H1 (cell line): ENCODE results near the gene ASPG. TPM values are rescaled to one million over a fixed set of nuclear protein-coding genes. Genes with fewer than 3 reads are reported as not detected.
A peak's percentile ranks its signal among the peaks of the same experiment; 100 is the strongest.

Source experiments
- CTCF ChIA-PET: fragments of 300-600 bp; sonication (Branson Sonifier 250); formaldehyde crosslinking; loops from one replicate; lab custom pipeline; 2021; ENCODE audit not compliant: partially characterized antibody; lab: Charles Lee
- POLR2A ChIA-PET: fragments of 300-600 bp; sonication (Branson Sonifier 250); formaldehyde crosslinking; loops from one replicate; lab custom pipeline; 2021; ENCODE audit warnings: inconsistent platforms; ENCODE audit not compliant: partially characterized antibody; lab: Charles Lee
- DNase-seq, 2 experiments: peaks; one replicate each; pipeline versions ENCODE4 v3.0.0 to v3.0.0-alpha.2; 2010 to 2022; ENCODE audit warnings: low spot score in 2 of 2, low read depth in 1 of 2, mixed read lengths in 1 of 2
- FAIRE-seq: peaks from 2 replicates; lab custom pipeline; 2011; peaks lifted over from hg19 to GRCh38; lab: Jason Lieb, UNC
- H2AFZ ChIP-seq: 2 replicates; pipeline ENCODE4 v1.8.1; 2012; ENCODE audit warnings: low read length, inconsistent platforms
- H2AK5ac ChIP-seq: 2 replicates; pipeline ENCODE4 v1.6.1; 2013; ENCODE audit warnings: low read depth, low read length
- H2BK120ac ChIP-seq: replicated peaks from 2 replicates; pipeline ENCODE3; 2013; ENCODE audit warnings: low read depth, low read length, inconsistent platforms
- H2BK12ac ChIP-seq: 2 replicates; pipeline ENCODE4 v1.6.1; 2013; ENCODE audit warnings: low read depth, low read length
- H2BK15ac ChIP-seq: 2 replicates; pipeline ENCODE4 v1.6.1; 2013; ENCODE audit warnings: low read length
- H2BK20ac ChIP-seq: 2 replicates; pipeline ENCODE4 v1.6.1; 2013; ENCODE audit warnings: low read length
- H2BK5ac ChIP-seq: 2 replicates; pipeline ENCODE4 v1.6.1; 2013; ENCODE audit warnings: low read depth, low read length
- H3K14ac ChIP-seq: 2 replicates; pipeline ENCODE4 v1.6.1; 2013; ENCODE audit warnings: inconsistent platforms; ENCODE audit not compliant: insufficient read length
- H3K18ac ChIP-seq: 2 replicates; pipeline ENCODE4 v1.6.1; 2013; ENCODE audit warnings: low read length; ENCODE audit errors: extremely low read depth
- H3K23ac ChIP-seq: 2 replicates; pipeline ENCODE4 v1.6.1; 2013; ENCODE audit warnings: inconsistent platforms; ENCODE audit not compliant: insufficient read length
- H3K23me2 ChIP-seq: 2 replicates; pipeline ENCODE4 v1.6.1; 2013; ENCODE audit warnings: low read depth, low read length
- H3K27ac ChIP-seq: 2 replicates; pipeline ENCODE4 v1.6.1; 2011; ENCODE audit warnings: low read depth, low read length, inconsistent platforms
- H3K27me3 ChIP-seq, 4 experiments: replicated peaks in 1 of 4; 1 replicate in 1 of 4; 2 replicates in 3 of 4; pipeline versions ENCODE4 v1.6.1 to v1.8.1; 2011 to 2013; ENCODE audit warnings: low read length in 3 of 4, mild to moderate bottlenecking in 3 of 4, inconsistent platforms in 2 of 4, mixed read lengths in 2 of 4, moderate library complexity in 1 of 4; ENCODE audit not compliant: control insufficient read depth in 3 of 4, insufficient read depth in 3 of 4; ENCODE audit errors: extremely low read depth in 1 of 4
- H3K36me3 ChIP-seq, 4 experiments: 2 replicates each; pipeline versions ENCODE4 v1.6.1 to v1.8.1; 2011 to 2013; ENCODE audit warnings: mild to moderate bottlenecking in 4 of 4, low read length in 3 of 4, moderate library complexity in 2 of 4, control low read depth in 1 of 4, inconsistent platforms in 1 of 4; ENCODE audit not compliant: insufficient read depth in 4 of 4, control insufficient read depth in 2 of 4
- H3K4ac ChIP-seq: replicated peaks from 2 replicates; pipeline ENCODE3; 2013; ENCODE audit warnings: low read length, low read depth, mixed read lengths, inconsistent platforms; ENCODE audit not compliant: insufficient read length
- H3K4me1 ChIP-seq, 4 experiments: replicated peaks in 1 of 4; 1 replicate in 1 of 4; 2 replicates in 3 of 4; pipeline versions ENCODE4 v1.6.1 to v1.8.1; 2011 to 2013; ENCODE audit warnings: low read length in 3 of 4, inconsistent platforms in 2 of 4, mixed read lengths in 1 of 4; ENCODE audit not compliant: insufficient read depth in 4 of 4, control insufficient read depth in 3 of 4
- H3K4me2 ChIP-seq, 2 experiments: 2 replicates each; pipeline versions ENCODE4 v1.6.1 to v1.8.1; 2011 to 2013; ENCODE audit warnings: low read depth in 2 of 2, low read length in 2 of 2, control low read depth in 1 of 2, inconsistent platforms in 1 of 2, mild to moderate bottlenecking in 1 of 2; ENCODE audit not compliant: insufficient read depth in 1 of 2
- H3K4me3 ChIP-seq, 4 experiments: fragments of 200-600, 300-600 bp in 1 of 4; sonication (generic), shearing (Covaris generic), sonication (Bioruptor Twin) in 1 of 4; 2 replicates each; pipeline versions ENCODE4 v1.5.1 to v1.8.1; 2011 to 2016; ENCODE audit warnings: low read length in 4 of 4, low read depth in 3 of 4, control low read depth in 2 of 4, inconsistent platforms in 2 of 4, mild to moderate bottlenecking in 2 of 4, mixed read lengths in 1 of 4, moderate library complexity in 1 of 4; ENCODE audit not compliant: insufficient read depth in 2 of 4; ENCODE audit errors: extremely low read depth in 1 of 4
- H3K56ac ChIP-seq: replicated peaks from 2 replicates; pipeline ENCODE3; 2013; ENCODE audit warnings: low read depth, mild to moderate bottlenecking, mixed read lengths, low read length, inconsistent platforms; ENCODE audit not compliant: insufficient read length
- H3K79me1 ChIP-seq: 2 replicates; pipeline ENCODE4 v1.6.1; 2013; ENCODE audit warnings: low read depth, low read length, control low read depth
- H3K79me2 ChIP-seq, 2 experiments: 2 replicates each; pipeline versions ENCODE4 v1.6.1 to v1.8.1; 2012 to 2013; ENCODE audit warnings: low read length in 2 of 2, mild to moderate bottlenecking in 2 of 2, inconsistent platforms in 1 of 2; ENCODE audit not compliant: insufficient read depth in 2 of 2, control insufficient read depth in 1 of 2
- H3K9ac ChIP-seq, 4 experiments: replicated peaks in 1 of 4; 1 replicate in 1 of 4; 2 replicates in 3 of 4; pipeline versions ENCODE4 v1.6.1 to v1.8.1; 2011 to 2013; ENCODE audit warnings: low read depth in 3 of 4, low read length in 3 of 4, control low read depth in 2 of 4, mild to moderate bottlenecking in 2 of 4, moderate library complexity in 2 of 4, inconsistent platforms in 1 of 4; ENCODE audit errors: extremely low read depth in 1 of 4
- H3K9me3 ChIP-seq, 2 experiments: 2 replicates each; pipeline versions ENCODE4 v1.6.1 to v1.8.1; 2012 to 2013; ENCODE audit warnings: mild to moderate bottlenecking in 2 of 2, moderate library complexity in 2 of 2, control low read depth in 1 of 2, inconsistent platforms in 1 of 2, low read depth in 1 of 2, low read length in 1 of 2, mixed read lengths in 1 of 2; ENCODE audit not compliant: insufficient read depth in 2 of 2
- H4K20me1 ChIP-seq, 2 experiments: replicated peaks in 1 of 2; 2 replicates each; pipeline versions ENCODE3 to v1.8.1; 2011 to 2013; ENCODE audit warnings: inconsistent platforms in 2 of 2, low read length in 2 of 2, mild to moderate bottlenecking in 1 of 2; ENCODE audit not compliant: insufficient read depth in 2 of 2, control insufficient read depth in 1 of 2
- H4K5ac ChIP-seq: 2 replicates; pipeline ENCODE4 v1.6.1; 2013; ENCODE audit warnings: low read length, low read depth, mixed read lengths, inconsistent platforms; ENCODE audit not compliant: insufficient read length
- H4K8ac ChIP-seq: 2 replicates; pipeline ENCODE4 v1.8.0; 2013; ENCODE audit warnings: mild to moderate bottlenecking, moderate library complexity, low read length, inconsistent platforms; ENCODE audit not compliant: insufficient read depth; ENCODE audit errors: extremely low read depth
- H4K91ac ChIP-seq: replicated peaks from 2 replicates; pipeline ENCODE3; 2013; ENCODE audit warnings: low read length, mixed read lengths, inconsistent platforms; ENCODE audit not compliant: insufficient read length
- BACH1 ChIP-seq: IDR thresholded peaks from 2 replicates; pipeline ENCODE4 v1.6.1; 2012; ENCODE audit warnings: low read length, improper control_type of control experiment
- BRCA1 ChIP-seq: IDR thresholded peaks from 2 replicates; pipeline ENCODE4 v1.6.1; 2012; ENCODE audit warnings: low read depth, low read length, improper control_type of control experiment
- CTBP2 ChIP-seq: IDR thresholded peaks from 2 replicates; pipeline ENCODE4 v1.7.0; 2011; ENCODE audit warnings: borderline replicate concordance, mild to moderate bottlenecking, moderate library complexity, mixed read lengths, low read length; ENCODE audit not compliant: insufficient read depth, insufficient read length
- EZH2 ChIP-seq: fragments of 200-600 bp; sonication (generic); IDR thresholded peaks from 2 replicates; pipeline ENCODE4 v1.7.1; 2012; ENCODE audit warnings: low read depth, mild to moderate bottlenecking, moderate library complexity, low read length, inconsistent platforms; ENCODE audit not compliant: severe bottlenecking
- GABPA ChIP-seq: IDR thresholded peaks from 2 replicates; pipeline ENCODE4 v1.6.1; 2011; ENCODE audit warnings: mild to moderate bottlenecking, low read length, moderate library complexity, borderline replicate concordance; ENCODE audit not compliant: insufficient read depth
- POLR2A ChIP-seq, 2 experiments: IDR thresholded peaks; 1 replicate in 1 of 2; 2 replicates in 1 of 2; pipeline ENCODE4 v1.6.1; 2011; ENCODE audit warnings: low read depth in 2 of 2, low read length in 2 of 2, mild to moderate bottlenecking in 2 of 2; ENCODE audit errors: control extremely low read depth in 1 of 2
- POLR2AphosphoS5 ChIP-seq: IDR thresholded peaks from 2 replicates; pipeline ENCODE4 v1.6.1; 2011; ENCODE audit warnings: low read depth, low read length
- POU5F1 ChIP-seq: IDR thresholded peaks from 2 replicates; pipeline ENCODE4 v1.6.1; 2011; ENCODE audit warnings: low read depth, mild to moderate bottlenecking, low read length, moderate library complexity
- RAD21 ChIP-seq, 2 experiments: IDR thresholded peaks in 1 of 2; conservative IDR thresholded peaks in 1 of 2; 2 replicates each; pipeline ENCODE4 v1.6.1; 2011; ENCODE audit warnings: low read depth in 2 of 2, low read length in 2 of 2, improper control_type of control experiment in 1 of 2, inconsistent platforms in 1 of 2, mild to moderate bottlenecking in 1 of 2, moderate library complexity in 1 of 2
- SRF ChIP-seq: IDR thresholded peaks from 2 replicates; pipeline ENCODE4 v1.6.1; 2011; ENCODE audit warnings: mild to moderate bottlenecking, low read depth, low read length, moderate library complexity
- WGBS, 2 experiments: shearing (Covaris generic) in 1 of 2; methylation state at CpG; one replicate each; pipeline versions ENCODE4 v1.1.6 to v1.1.7; 2013 to 2015; ENCODE audit warnings: low lambda C conversion rate in 2 of 2, mixed read lengths in 2 of 2, inconsistent platforms in 1 of 2, low coverage in 1 of 2, missing lambda C conversion rate in 1 of 2; ENCODE audit not compliant: insufficient replicate concordance in 2 of 2, insufficient coverage in 1 of 2, insufficient read length in 1 of 2; ENCODE audit errors: extremely low coverage in 1 of 2, missing lambda C conversion rate in 1 of 2; 5-methylcytosine and 5-hydroxymethylcytosine counted together
- polyA plus RNA-seq, 7 experiments: library from polyadenylated mRNA; depleted of rRNA in 3 of 7; stranded (reverse) in 5 of 7; unstranded in 2 of 7; fragments of >200 nt in 5 of 7; fragments of 200-250 nt in 2 of 7; gene quantifications; 1 replicate in 5 of 7; 2 replicates in 1 of 7; 4 replicates in 1 of 7; pipeline versions ENCODE4 v1.2.1 to v1.2.3, GENCODE V29; 2011 to 2013; ENCODE audit warnings: missing spikeins in 2 of 7, mixed read lengths in 2 of 7
- total RNA-seq: library from RNA; stranded (reverse); fragmentation: NEBNext Ultra II Directional; extraction: Animal tissue kit (Norgen Biotek cat#: 25700); gene quantifications from 2 replicates; pipeline ENCODE4 v1.2.1, GENCODE V29; 2021
- TF ChIP-seq, protein P1 (sequence below), 3 experiments: IDR thresholded peaks; 1 replicate in 2 of 3; 2 replicates in 1 of 3; pipeline versions ENCODE4 v1.5.1 to v1.6.1; 2011; ENCODE audit warnings: low read length in 3 of 3, mild to moderate bottlenecking in 3 of 3, inconsistent platforms in 2 of 3, low read depth in 1 of 3, moderate library complexity in 1 of 3; ENCODE audit not compliant: insufficient read depth in 1 of 3; ENCODE audit errors: control extremely low read depth in 1 of 3

Gene ASPG
- total and polyA plus RNA-seq, 2 of the 8 experiments (the other 6 are each of a cell fraction or from before 2014, with no cell fraction given), result 0.34 to 0.59 TPM

DNA sequence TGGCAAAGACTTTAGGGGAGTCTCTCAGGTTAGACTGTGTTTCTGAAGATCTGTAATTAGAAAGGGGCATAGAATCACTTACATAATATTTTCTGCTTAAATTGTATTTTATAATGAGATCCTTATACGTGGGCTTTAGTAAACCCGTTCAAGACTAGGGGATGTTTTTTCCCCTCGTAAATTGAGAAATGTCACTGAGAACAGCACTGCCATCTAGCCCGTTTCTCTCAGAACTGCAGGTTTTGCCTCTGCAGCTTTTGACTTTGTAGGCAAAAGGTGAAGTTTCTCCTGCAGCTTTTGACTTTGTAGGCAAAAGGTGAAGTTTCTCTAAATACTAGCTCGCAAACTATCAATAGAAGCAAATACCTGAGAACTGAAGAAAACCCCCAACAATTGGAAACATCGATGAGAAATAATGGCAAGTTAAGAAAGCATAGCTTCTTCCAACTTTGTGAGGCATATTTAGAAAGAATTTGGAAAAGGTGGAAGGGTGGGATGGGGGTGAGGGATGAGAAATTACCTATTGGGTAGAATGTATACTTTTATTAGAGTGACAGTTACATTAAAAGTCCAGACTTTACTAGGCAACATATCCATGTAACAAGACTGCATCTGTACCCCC, 9.9 kb upstream of the ASPG start:
- Histone ChIP-seq H3K4me3 (no peak overlapping the region), H3K27ac (no peak overlapping the region), H3K4me1 (no peaks in the 10 kb centered on the region), H3K36me3 (no peaks in the 10 kb centered on the region), H4K8ac (no peak overlapping the region), H2BK120ac (no peak overlapping the region), H2BK5ac (no peak overlapping the region), H3K79me1 (no peaks in the 10 kb centered on the region), H3K18ac (no peak overlapping the region), H4K20me1 (no peaks in the 10 kb centered on the region), H2BK15ac (no peak overlapping the region), H3K23me2 (no peaks in the 10 kb centered on the region), H3K9me3 (peaks cover 7 to 8% of the 10 kb centered on the region in 2 experiments), H4K5ac (no peak overlapping the region), H2BK20ac (no peak overlapping the region), H3K4me2 (no peak overlapping the region), H3K23ac (no peak overlapping the region), H3K56ac (no peak overlapping the region), H3K27me3 (no peaks in the 10 kb centered on the region), H2AK5ac (no peak overlapping the region), H2AFZ (no peak overlapping the region), H3K79me2 (no peaks in the 10 kb centered on the region), H3K4ac (no peak overlapping the region), H2BK12ac (no peak overlapping the region), H3K14ac (no peak overlapping the region), H3K9ac (no peak overlapping the region), H4K91ac (no peak overlapping the region)
- CTCF ChIA-PET, result interaction anchor here (0.6 to 4.6 kb wide), 25 partner anchors 9 to 520 kb away, joined by 3 to 62 read pairs (median 3); partner anchors contain the start of gene ASPG
- FAIRE-seq (peak; percentile 90), DNase-seq (no peak)
- 53% methylated on average over 6 of the region's 6 CpGs; no CpG with 5 or more reads in 1 of the 2 experiments for WGBS, 2 experiments
- POLR2A ChIA-PET, result no interaction called here
- TF ChIP-seq CTBP2 (no peak), RAD21 (IDR thresholded peaks at IDR 0.05 in 1 of 2, conservative IDR thresholded peaks at IDR 0.05 in 1 of 2; ENCODE audit: low read depth in 2 of 2, low read length in 2 of 2) (peak; percentile 57 to 67), BRCA1 (no peak), BACH1 (no peak), POU5F1 (no peak), POLR2AphosphoS5 (no peak), EZH2 (no peak), GABPA (no peak), SRF (no peak), POLR2A (IDR thresholded peaks at IDR 0.05; ENCODE audit: control extremely low read depth in 1 of 2, low read depth in 2 of 2, low read length in 2 of 2) (no peak)
- TF ChIP-seq, protein P1, sequence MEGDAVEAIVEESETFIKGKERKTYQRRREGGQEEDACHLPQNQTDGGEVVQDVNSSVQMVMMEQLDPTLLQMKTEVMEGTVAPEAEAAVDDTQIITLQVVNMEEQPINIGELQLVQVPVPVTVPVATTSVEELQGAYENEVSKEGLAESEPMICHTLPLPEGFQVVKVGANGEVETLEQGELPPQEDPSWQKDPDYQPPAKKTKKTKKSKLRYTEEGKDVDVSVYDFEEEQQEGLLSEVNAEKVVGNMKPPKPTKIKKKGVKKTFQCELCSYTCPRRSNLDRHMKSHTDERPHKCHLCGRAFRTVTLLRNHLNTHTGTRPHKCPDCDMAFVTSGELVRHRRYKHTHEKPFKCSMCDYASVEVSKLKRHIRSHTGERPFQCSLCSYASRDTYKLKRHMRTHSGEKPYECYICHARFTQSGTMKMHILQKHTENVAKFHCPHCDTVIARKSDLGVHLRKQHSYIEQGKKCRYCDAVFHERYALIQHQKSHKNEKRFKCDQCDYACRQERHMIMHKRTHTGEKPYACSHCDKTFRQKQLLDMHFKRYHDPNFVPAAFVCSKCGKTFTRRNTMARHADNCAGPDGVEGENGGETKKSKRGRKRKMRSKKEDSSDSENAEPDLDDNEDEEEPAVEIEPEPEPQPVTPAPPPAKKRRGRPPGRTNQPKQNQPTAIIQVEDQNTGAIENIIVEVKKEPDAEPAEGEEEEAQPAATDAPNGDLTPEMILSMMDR (IDR thresholded peaks at IDR 0.05; ENCODE audit: control extremely low read depth in 1 of 3, insufficient read depth in 1 of 3, low read depth in 1 of 3, low read length in 3 of 3), result peak in 2 of 3 experiments; percentile 60 to 65; a peak in 3 of 4 replicates
